IMR-90 (cell line): ENCODE data around the gene MFSD12. TPM values are rescaled to one million over a fixed set of nuclear protein-coding genes. Genes with fewer than 3 reads are reported as not detected.

Source experiments
- ATAC-seq: fragments of 200-7000 bp; cut with Tn5 transposase; 2 replicates; pipeline ENCODE4 v1.9.1; 2020; ENCODE audit warnings: low read depth, mild to moderate bottlenecking, moderate library complexity
- BruUV-seq: library from RNA; stranded (reverse); fragments of 400-500 nt; replicated peaks from 2 replicates; lab custom pipeline; 2021; lab: Mats Ljungman, UMichigan
- CTCF ChIA-PET: fragments of 300-600 bp; formaldehyde crosslinking; extraction: SDS; loops from one replicate; lab custom pipeline; 2021; ENCODE audit warnings: antibody characterized with exemption; lab: Yijun Ruan, JAX
- POLR2A ChIA-PET: fragments of 300-600 bp; sonication (Branson Sonifier 250); formaldehyde crosslinking; loops from one replicate; lab custom pipeline; 2022; ENCODE audit warnings: antibody characterized with exemption; ENCODE audit not compliant: unreplicated experiment; lab: Charles Lee
- DNase-seq: peaks from one replicate; pipeline ENCODE4 v3.0.0; 2013
- H2AFZ ChIP-seq: replicated peaks from 2 replicates; pipeline ENCODE3; 2013; ENCODE audit warnings: low read length, mild to moderate bottlenecking; ENCODE audit not compliant: poor library complexity
- H2AK5ac ChIP-seq: 2 replicates; pipeline ENCODE4 v1.6.1; 2013; ENCODE audit warnings: low read depth, low read length, inconsistent platforms
- H2AK9ac ChIP-seq: replicated peaks from 2 replicates; pipeline ENCODE3; 2013; ENCODE audit warnings: mild to moderate bottlenecking, low read depth, low read length, moderate library complexity; ENCODE audit not compliant: poor library complexity
- H2BK120ac ChIP-seq: 2 replicates; pipeline ENCODE4 v1.6.1; 2013; ENCODE audit warnings: low read depth, low read length, inconsistent platforms
- H2BK15ac ChIP-seq: 3 replicates; pipeline ENCODE4 v1.6.1; 2013; ENCODE audit warnings: low read depth, low read length, inconsistent platforms
- H2BK20ac ChIP-seq: 2 replicates; pipeline ENCODE4 v1.6.1; 2013; ENCODE audit warnings: low read depth, mild to moderate bottlenecking, inconsistent platforms, low read length, moderate library complexity
- H2BK5ac ChIP-seq: 2 replicates; pipeline ENCODE4 v1.6.1; 2013; ENCODE audit warnings: mild to moderate bottlenecking, low read depth, low read length, inconsistent platforms; ENCODE audit not compliant: poor library complexity, severe bottlenecking
- H3K14ac ChIP-seq: replicated peaks from 2 replicates; pipeline ENCODE4 v1.6.1; 2013; ENCODE audit warnings: low read depth, low read length, inconsistent platforms
- H3K18ac ChIP-seq: 2 replicates; pipeline ENCODE4 v1.6.1; 2013; ENCODE audit warnings: low read depth, low read length, control low read depth
- H3K23ac ChIP-seq: 2 replicates; pipeline ENCODE4 v1.6.1; 2013; ENCODE audit warnings: low read depth, low read length, inconsistent platforms
- H3K27ac ChIP-seq: 2 replicates; pipeline ENCODE4 v1.5.1; 2013; ENCODE audit warnings: mild to moderate bottlenecking, control low read depth, low read length; ENCODE audit not compliant: insufficient read depth
- H3K27me3 ChIP-seq: 2 replicates; pipeline ENCODE4 v1.6.1; 2013; ENCODE audit warnings: low read length; ENCODE audit not compliant: control insufficient read depth, insufficient read depth
- H3K36me3 ChIP-seq: 2 replicates; pipeline ENCODE4 v1.6.1; 2013; ENCODE audit warnings: low read length, mixed read lengths; ENCODE audit not compliant: control insufficient read depth, insufficient read depth
- H3K4ac ChIP-seq: 2 replicates; pipeline ENCODE4 v1.6.1; 2013; ENCODE audit warnings: low read depth, low read length, inconsistent platforms
- H3K4me1 ChIP-seq: 2 replicates; pipeline ENCODE4 v1.6.1; 2013; ENCODE audit warnings: low read length, mixed read lengths; ENCODE audit not compliant: control insufficient read depth, insufficient read depth
- H3K4me2 ChIP-seq: 2 replicates; pipeline ENCODE4 v1.6.1; 2013; ENCODE audit warnings: low read depth, mild to moderate bottlenecking, control low read depth, low read length, moderate library complexity
- H3K4me3 ChIP-seq: 2 replicates; pipeline ENCODE4 v1.5.1; 2013; ENCODE audit warnings: low read depth, mild to moderate bottlenecking, control low read depth, low read length, moderate library complexity; ENCODE audit not compliant: insufficient read depth
- H3K56ac ChIP-seq: 2 replicates; pipeline ENCODE4 v1.6.1; 2013; ENCODE audit warnings: low read length, inconsistent platforms; ENCODE audit not compliant: insufficient read depth; ENCODE audit errors: extremely low read depth
- H3K79me1 ChIP-seq, 2 experiments: 2 replicates each; pipeline ENCODE4 v1.6.1; 2013; ENCODE audit warnings: low read length in 2 of 2, inconsistent platforms in 1 of 2, low read depth in 1 of 2
- H3K9ac ChIP-seq: 2 replicates; pipeline ENCODE4 v1.6.1; 2013; ENCODE audit warnings: low read depth, low read length, control low read depth
- H3K9me1 ChIP-seq: 2 replicates; pipeline ENCODE4 v1.6.1; 2013; ENCODE audit warnings: low read length, inconsistent platforms; ENCODE audit not compliant: insufficient read depth
- H3K9me3 ChIP-seq: 2 replicates; pipeline ENCODE4 v1.6.1; 2013; ENCODE audit warnings: low read length; ENCODE audit not compliant: control insufficient read depth, insufficient read depth
- H4K20me1 ChIP-seq: 2 replicates; pipeline ENCODE4 v1.6.1; 2013; ENCODE audit warnings: low read length, inconsistent platforms; ENCODE audit not compliant: insufficient read depth
- H4K5ac ChIP-seq: 2 replicates; pipeline ENCODE4 v1.6.1; 2013; ENCODE audit warnings: mild to moderate bottlenecking, low read depth, low read length, control low read depth
- H4K8ac ChIP-seq, 2 experiments: 2 replicates each; pipeline ENCODE4 v1.6.1; 2013; ENCODE audit warnings: low read depth in 2 of 2, low read length in 2 of 2, control low read depth in 1 of 2, inconsistent platforms in 1 of 2
- H4K91ac ChIP-seq: 2 replicates; pipeline ENCODE4 v1.6.1; 2013; ENCODE audit warnings: low read depth, low read length, inconsistent platforms; ENCODE audit not compliant: insufficient read depth
- BHLHE40 ChIP-seq: fragments of 150-350 bp; IDR thresholded peaks from 2 replicates; pipeline ENCODE4 v1.6.1; 2016; ENCODE audit warnings: mild to moderate bottlenecking, low read depth, low read length
- CEBPB ChIP-seq: IDR thresholded peaks from 2 replicates; pipeline ENCODE4 v1.6.1; 2012; ENCODE audit warnings: low read depth, low read length, improper control_type of control experiment
- CHD1 ChIP-seq: IDR thresholded peaks from 2 replicates; pipeline ENCODE4 v1.6.1; 2012; ENCODE audit warnings: low read depth, low read length, improper control_type of control experiment
- ELK1 ChIP-seq: fragments of 150-350 bp; IDR thresholded peaks from 2 replicates; pipeline ENCODE4 v1.6.1; 2016; ENCODE audit warnings: low read depth, mild to moderate bottlenecking, low read length, moderate library complexity, borderline replicate concordance
- FOS ChIP-seq: fragments of 150-350 bp; IDR thresholded peaks from 2 replicates; pipeline ENCODE4 v1.6.1; 2016; ENCODE audit warnings: low read depth, low read length
- MAFK ChIP-seq: IDR thresholded peaks from 2 replicates; pipeline ENCODE4 v1.6.1; 2012; ENCODE audit warnings: low read depth, low read length, improper control_type of control experiment
- MAZ ChIP-seq: IDR thresholded peaks from 2 replicates; pipeline ENCODE4 v1.6.1; 2012; ENCODE audit warnings: low read depth, mild to moderate bottlenecking, low read length, improper control_type of control experiment, moderate library complexity, borderline replicate concordance
- MXI1 ChIP-seq: IDR thresholded peaks from 2 replicates; pipeline ENCODE4 v1.6.1; 2012; ENCODE audit warnings: low read depth, mild to moderate bottlenecking, low read length, moderate library complexity, borderline replicate concordance
- NFE2L2 ChIP-seq: fragments of 150-350 bp; IDR thresholded peaks from 2 replicates; pipeline ENCODE4 v1.6.1; 2016; ENCODE audit warnings: low read depth, mild to moderate bottlenecking, low read length
- POLR2A ChIP-seq: IDR thresholded peaks from 2 replicates; pipeline ENCODE4 v1.6.1; 2012; ENCODE audit warnings: mild to moderate bottlenecking, low read depth, low read length
- RAD21 ChIP-seq: IDR thresholded peaks from 2 replicates; pipeline ENCODE4 v1.6.1; 2012; ENCODE audit warnings: low read length, improper control_type of control experiment
- RCOR1 ChIP-seq: IDR thresholded peaks from 2 replicates; pipeline ENCODE4 v1.6.1; 2012; ENCODE audit warnings: mild to moderate bottlenecking, low read length, improper control_type of control experiment; ENCODE audit not compliant: insufficient replicate concordance
- RFX5 ChIP-seq: IDR thresholded peaks from 2 replicates; pipeline ENCODE4 v1.8.0; 2012; ENCODE audit warnings: low read depth, mild to moderate bottlenecking, low read length, moderate library complexity
- SMC3 ChIP-seq: fragments of 150-350 bp; IDR thresholded peaks from 2 replicates; pipeline ENCODE4 v1.6.1; 2016; ENCODE audit warnings: low read depth, mild to moderate bottlenecking, antibody characterized with exemption, low read length, moderate library complexity
- USF2 ChIP-seq: fragments of 150-350 bp; IDR thresholded peaks from 2 replicates; pipeline ENCODE4 v1.6.1; 2017; ENCODE audit warnings: mild to moderate bottlenecking, antibody characterized with exemption, low read length, low read depth
- WGBS, 2 experiments: methylation state at CpG; one replicate each; pipeline versions ENCODE4 v1.1.5 to v1.1.7; 2013; ENCODE audit warnings: missing lambda C conversion rate in 2 of 2; ENCODE audit not compliant: insufficient read length in 1 of 2; ENCODE audit errors: extremely low coverage in 2 of 2; 5-methylcytosine and 5-hydroxymethylcytosine counted together
- dilution Hi-C: fragments of 300-500 bp; cut with HindIII; formaldehyde crosslinking; loops from one replicate; pipeline ENCODE4 v1.14.3; 2018; ENCODE audit warnings: low sequenced_read_pairs; ENCODE audit not compliant: unreplicated experiment
- in situ Hi-C: fragments of 300-500 bp; cut with MboI; formaldehyde crosslinking; loops from 3 replicates; pipeline ENCODE4 v1.14.3; 2019; ENCODE audit warnings: low sequenced_read_pairs, inconsistent platforms, mixed read lengths
- intact Hi-C: fragments of 100-400 bp; cut with micrococcal nuclease; formaldehyde crosslinking; loops from 2 replicates; pipeline ENCODE4 v1.10.0; 2022
- polyA plus RNA-seq, 3 experiments: library from polyadenylated mRNA; depleted of rRNA; stranded (reverse); fragments of >200 nt; gene quantifications; 2 replicates each; pipeline ENCODE4 v1.2.3, GENCODE V29; 2012; ENCODE audit warnings: low replicate concordance in 1 of 3
- total RNA-seq: library from RNA; depleted of rRNA; stranded (reverse); fragments of >200 nt; gene quantifications from 2 replicates; pipeline ENCODE4 v1.2.3, GENCODE V29; 2012
- TF ChIP-seq, protein P1 (sequence below): conservative IDR thresholded peaks from 2 replicates; pipeline ENCODE4 v1.5.1; 2012; ENCODE audit warnings: mild to moderate bottlenecking, low read depth, low read length, improper control_type of control experiment

Gene MFSD12
- total and polyA plus RNA-seq, 2 of the 4 experiments (the other 2 are of a cell fraction), result 20.4 to 77.2 TPM

DNA sequence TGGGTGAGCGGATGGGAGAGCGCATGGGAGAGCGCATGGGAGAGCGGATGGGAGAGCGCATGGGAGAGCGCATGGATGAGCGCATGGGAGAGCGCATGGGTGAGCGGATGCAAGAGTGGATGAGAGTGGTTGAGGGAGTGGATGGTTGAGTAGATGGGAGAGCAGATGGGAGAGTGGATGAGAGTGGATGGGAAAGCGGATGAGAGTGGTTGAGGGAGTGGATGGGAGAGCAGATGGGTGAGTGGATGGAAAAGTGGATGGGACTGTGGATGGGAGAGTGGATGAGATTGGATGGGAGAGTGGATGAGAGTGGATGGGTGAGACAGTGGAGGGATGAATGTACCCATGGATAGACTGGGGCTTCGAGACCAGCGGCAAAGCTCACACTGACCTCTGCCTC lies 27.0 kb downstream of the MFSD12 start:
- Histone ChIP-seq H3K9me3 (no peaks in the 10 kb centered on the region), H2AK9ac (no peak overlapping the region), H2BK15ac (no peak overlapping the region), H2AFZ (no peak overlapping the region), H2BK5ac (no peak overlapping the region), H3K9ac (no peak overlapping the region), H4K8ac (no peak overlapping the region), H2AK5ac (no peak overlapping the region), H2BK120ac (no peak overlapping the region), H4K91ac (no peak overlapping the region), H3K4ac (no peak overlapping the region), H3K4me1 (no peaks in the 10 kb centered on the region), H3K56ac (no peak overlapping the region), H3K36me3 (peaks cover 72% of the 10 kb centered on the region), H3K27ac (no peak overlapping the region), H3K23ac (no peak overlapping the region), H3K9me1 (peaks cover 6% of the 10 kb centered on the region; the same call in 1 of the 2 replicates), H3K18ac (no peak overlapping the region), H4K5ac (no peak overlapping the region), H3K79me1 (peaks cover 10 to 24% of the 10 kb centered on the region in 2 experiments), H3K4me2 (no peak overlapping the region), H4K20me1 (peaks cover 9% of the 10 kb centered on the region), H3K4me3 (no peak overlapping the region), H2BK20ac (no peak overlapping the region), H3K14ac (no peak overlapping the region), H3K27me3 (no peaks in the 10 kb centered on the region)
- ChIA-PET POLR2A (no interaction called here), CTCF (no interaction called here)
- WGBS, 2 experiments, result 94% methylated on average over 10 of the region's 12 CpGs; no CpG with 5 or more reads in 1 of the 2 experiments
- intact Hi-C loops, result no loop called here
- in situ Hi-C loops, result no loop called here
- ATAC-seq, result no peak
- TF ChIP-seq USF2 (no peak), BHLHE40 (no peak), NFE2L2 (no peak), CEBPB (no peak), MXI1 (no peak), RAD21 (no peak), POLR2A (no peak), CHD1 (no peak), RCOR1 (no peak), MAZ (no peak), MAFK (no peak), FOS (no peak), SMC3 (no peak), ELK1 (no peak), RFX5 (no peak)
- TF ChIP-seq, protein P1, sequence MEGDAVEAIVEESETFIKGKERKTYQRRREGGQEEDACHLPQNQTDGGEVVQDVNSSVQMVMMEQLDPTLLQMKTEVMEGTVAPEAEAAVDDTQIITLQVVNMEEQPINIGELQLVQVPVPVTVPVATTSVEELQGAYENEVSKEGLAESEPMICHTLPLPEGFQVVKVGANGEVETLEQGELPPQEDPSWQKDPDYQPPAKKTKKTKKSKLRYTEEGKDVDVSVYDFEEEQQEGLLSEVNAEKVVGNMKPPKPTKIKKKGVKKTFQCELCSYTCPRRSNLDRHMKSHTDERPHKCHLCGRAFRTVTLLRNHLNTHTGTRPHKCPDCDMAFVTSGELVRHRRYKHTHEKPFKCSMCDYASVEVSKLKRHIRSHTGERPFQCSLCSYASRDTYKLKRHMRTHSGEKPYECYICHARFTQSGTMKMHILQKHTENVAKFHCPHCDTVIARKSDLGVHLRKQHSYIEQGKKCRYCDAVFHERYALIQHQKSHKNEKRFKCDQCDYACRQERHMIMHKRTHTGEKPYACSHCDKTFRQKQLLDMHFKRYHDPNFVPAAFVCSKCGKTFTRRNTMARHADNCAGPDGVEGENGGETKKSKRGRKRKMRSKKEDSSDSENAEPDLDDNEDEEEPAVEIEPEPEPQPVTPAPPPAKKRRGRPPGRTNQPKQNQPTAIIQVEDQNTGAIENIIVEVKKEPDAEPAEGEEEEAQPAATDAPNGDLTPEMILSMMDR, result no peak
- no TSS peak for BruUV-seq
- no peak for DNase-seq
- dilution Hi-C loops, result no loop called here
